Measurements from ENCODE around the gene FBLN2.

Gene FBLN2

GRCh38 chr3:13665582-13666226 lies 116.8 kb downstream of the FBLN2 start:
- H3K4me1 Mint-ChIP-seq: no peaks in the 10 kb centered on the region
- DNase-seq (no peak), ATAC-seq (no peak)
- no peak overlapping the region for H3K27ac Mint-ChIP-seq
- H3K36me3 Mint-ChIP-seq (ENCODE audit: low read depth): no peaks in the 10 kb centered on the region
- no peaks in the 10 kb centered on the region for H3K9me3 Mint-ChIP-seq
- no peak overlapping the region for H3K4me3 Mint-ChIP-seq
- peaks cover 2% of the 10 kb centered on the region for H3K27me3 Mint-ChIP-seq

- H3K9me3 Mint-ChIP-seq: no peaks in the 10 kb centered on the region
- H3K4me1 Mint-ChIP-seq: no peaks in the 10 kb centered on the region
- no peaks in the 10 kb centered on the region for H3K36me3 Mint-ChIP-seq (ENCODE audit: low read depth)
- no peak for DNase-seq
- no peak for ATAC-seq
- H3K4me3 Mint-ChIP-seq: no peak overlapping the region
- H3K27ac Mint-ChIP-seq: no peak overlapping the region
- peaks cover 2% of the 10 kb centered on the region for H3K27me3 Mint-ChIP-seq
Measured at GRCh38 chr3:13666227-13666619, 117.3 kb downstream of the FBLN2 start.

- ATAC-seq: no peak
- DNase-seq: no peak
- Mint-ChIP-seq H3K27me3 (peaks cover 2% of the 10 kb centered on the region), H3K9me3 (no peaks in the 10 kb centered on the region), H3K36me3 (ENCODE audit: low read depth) (no peaks in the 10 kb centered on the region), H3K4me3 (no peak overlapping the region), H3K27ac (no peak overlapping the region), H3K4me1 (no peaks in the 10 kb centered on the region)
Measured at GRCh38 chr3:13666781-13667709, 118.1 kb downstream of the FBLN2 start.

GRCh38 chr3:13668136-13668535 lies 119.2 kb downstream of the FBLN2 start:
- H3K4me3 Mint-ChIP-seq: no peak overlapping the region
- no peaks in the 10 kb centered on the region for H3K4me1 Mint-ChIP-seq
- ATAC-seq (no peak), DNase-seq (no peak)
- no peaks in the 10 kb centered on the region for H3K9me3 Mint-ChIP-seq
- no peak overlapping the region for H3K27ac Mint-ChIP-seq
- no peaks in the 10 kb centered on the region for H3K36me3 Mint-ChIP-seq (ENCODE audit: low read depth)
- peaks cover 4% of the 10 kb centered on the region for H3K27me3 Mint-ChIP-seq

- no peaks in the 10 kb centered on the region for H3K9me3 Mint-ChIP-seq
- no peaks in the 10 kb centered on the region for H3K4me1 Mint-ChIP-seq
- H3K27ac Mint-ChIP-seq: no peak overlapping the region
- peaks cover 8% of the 10 kb centered on the region for H3K27me3 Mint-ChIP-seq
- DNase-seq (no peak), ATAC-seq (no peak)
- no peaks in the 10 kb centered on the region for H3K36me3 Mint-ChIP-seq (ENCODE audit: low read depth)
- H3K4me3 Mint-ChIP-seq: no peak overlapping the region
Measured at GRCh38 chr3:13669457-13669856, 120.5 kb downstream of the FBLN2 start.

GRCh38 chr3:13670292-13670691 lies 121.4 kb downstream of the FBLN2 start:
- Mint-ChIP-seq H3K9me3 (no peaks in the 10 kb centered on the region), H3K4me1 (no peaks in the 10 kb centered on the region), H3K27ac (no peak overlapping the region), H3K4me3 (no peak overlapping the region), H3K36me3 (ENCODE audit: low read depth) (no peaks in the 10 kb centered on the region), H3K27me3 (peaks cover 8% of the 10 kb centered on the region)
- DNase-seq (no peak), ATAC-seq (no peak)

DNA sequence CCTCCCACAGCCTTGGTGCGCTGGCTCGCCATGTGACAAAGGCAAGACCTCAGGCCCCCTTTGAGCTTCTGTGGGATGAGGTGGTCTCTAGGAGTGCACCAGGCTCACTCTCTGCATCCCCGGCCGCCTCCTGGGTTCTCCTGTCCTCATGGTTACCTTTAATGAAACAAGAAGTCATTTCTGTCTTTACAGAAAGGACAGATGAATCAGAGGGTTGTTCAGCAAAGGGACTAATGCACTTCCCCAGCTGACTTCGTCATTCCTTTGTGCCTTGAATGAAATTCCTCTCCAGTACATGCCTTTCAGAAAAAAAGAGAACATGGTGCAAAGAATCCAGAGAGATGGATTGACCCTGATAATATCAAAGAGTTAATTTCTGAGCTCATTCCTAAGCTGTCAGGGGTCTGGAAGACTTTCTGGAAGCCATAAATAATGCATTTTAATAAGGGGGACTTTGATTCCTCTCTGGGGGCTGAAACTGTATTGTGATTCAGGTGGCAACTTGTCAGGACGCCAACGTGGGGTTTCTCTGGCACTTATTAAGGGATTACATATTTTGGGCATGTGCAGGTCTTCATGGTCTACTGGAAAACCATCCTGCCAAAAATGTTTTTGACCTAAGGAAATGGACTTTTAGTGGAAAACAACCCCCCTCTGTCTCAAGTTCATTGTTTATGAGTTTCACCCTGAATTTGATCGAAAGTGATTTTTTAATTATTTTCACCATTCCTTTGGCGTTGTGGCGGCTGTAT lies 122.7 kb downstream of the FBLN2 start:
- Mint-ChIP-seq H3K4me1 (no peaks in the 10 kb centered on the region), H3K9me3 (no peaks in the 10 kb centered on the region), H3K27ac (no peak overlapping the region), H3K36me3 (ENCODE audit: low read depth) (no peaks in the 10 kb centered on the region), H3K4me3 (no peak overlapping the region), H3K27me3 (peaks cover 12% of the 10 kb centered on the region)
- ATAC-seq: no peak
- no peak for DNase-seq

GRCh38 chr3:13673207-13673606 lies 124.3 kb downstream of the FBLN2 start:
- no peaks in the 10 kb centered on the region for H3K9me3 Mint-ChIP-seq
- H3K36me3 Mint-ChIP-seq (ENCODE audit: low read depth): no peaks in the 10 kb centered on the region
- H3K27me3 Mint-ChIP-seq: peaks cover 12% of the 10 kb centered on the region
- ATAC-seq (no peak), DNase-seq (no peak)
- H3K4me1 Mint-ChIP-seq: no peaks in the 10 kb centered on the region
- H3K4me3 Mint-ChIP-seq: no peak overlapping the region
- no peak overlapping the region for H3K27ac Mint-ChIP-seq

DNA sequence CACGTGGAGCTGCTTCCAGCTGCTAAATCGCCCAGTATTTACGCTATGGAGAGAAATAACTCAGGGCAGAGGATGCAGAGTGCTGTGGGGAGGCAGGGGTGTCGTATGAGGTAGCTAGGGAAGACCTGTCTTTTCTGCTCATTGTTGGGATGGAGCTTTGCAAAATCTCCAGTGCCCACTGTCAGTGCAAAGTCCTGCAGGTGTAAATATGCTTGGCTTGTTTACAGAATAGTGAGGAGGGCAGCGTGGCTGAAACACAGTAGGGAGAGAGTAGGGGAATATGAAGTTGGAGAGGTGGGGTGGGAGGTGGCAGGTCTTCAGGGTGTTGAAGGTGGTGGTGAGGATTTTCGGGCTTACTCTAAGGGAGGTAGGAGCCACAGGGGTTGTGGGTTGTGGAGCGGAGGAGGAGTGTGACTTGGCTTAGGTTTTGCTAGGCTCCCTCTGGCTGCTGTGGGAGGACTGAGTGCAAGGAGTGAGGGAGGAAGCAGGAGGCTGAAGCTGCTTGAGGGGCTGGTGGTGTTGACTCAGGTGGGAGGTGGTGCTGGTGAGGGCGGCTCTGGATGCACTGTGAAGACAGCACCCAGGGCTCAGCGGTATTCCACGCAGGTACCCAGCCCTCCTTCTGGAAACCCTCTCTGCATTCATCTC lies 125.7 kb downstream of the FBLN2 start:
- no peak overlapping the region for H3K27ac Mint-ChIP-seq
- peaks cover 9% of the 10 kb centered on the region for H3K27me3 Mint-ChIP-seq
- ATAC-seq (no peak), DNase-seq (no peak)
- no peaks in the 10 kb centered on the region for H3K4me1 Mint-ChIP-seq
- H3K9me3 Mint-ChIP-seq: no peaks in the 10 kb centered on the region
- no peak overlapping the region for H3K4me3 Mint-ChIP-seq
- no peaks in the 10 kb centered on the region for H3K36me3 Mint-ChIP-seq (ENCODE audit: low read depth)

DNA sequence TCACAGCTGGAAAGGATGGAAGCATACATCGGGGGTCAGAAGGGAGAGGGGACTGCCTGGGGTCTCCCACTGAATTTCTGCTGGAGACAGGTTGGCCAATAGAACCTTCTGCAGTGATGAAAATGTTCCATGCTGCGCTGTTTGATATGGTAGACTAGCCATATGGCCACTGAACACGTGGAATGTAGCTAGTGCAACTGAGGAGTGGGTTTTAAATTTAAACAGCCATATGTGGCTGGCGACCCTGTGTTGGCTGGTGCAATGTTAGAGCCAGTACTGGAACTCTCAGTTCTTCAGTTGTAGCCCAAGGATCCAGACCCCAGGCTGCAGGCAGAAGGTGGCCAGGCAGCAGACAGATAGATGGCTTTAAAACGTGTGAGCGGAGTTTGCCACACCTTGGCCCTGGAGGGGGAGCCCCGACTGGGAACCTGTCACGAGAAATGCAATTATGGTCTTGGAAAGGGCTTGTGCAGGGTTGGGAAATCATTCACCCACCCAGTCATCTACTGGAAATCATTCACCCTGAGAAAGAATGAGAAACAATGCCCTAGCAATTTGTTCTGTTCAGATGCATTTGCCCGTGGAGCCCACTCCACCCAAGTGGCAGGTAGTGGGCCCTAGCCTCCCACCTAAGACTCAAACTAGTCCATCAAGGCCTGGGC lies 127.6 kb downstream of the FBLN2 start:
- H3K27ac Mint-ChIP-seq: no peak overlapping the region
- no peaks in the 10 kb centered on the region for H3K4me1 Mint-ChIP-seq
- peaks cover 11% of the 10 kb centered on the region for H3K27me3 Mint-ChIP-seq
- H3K4me3 Mint-ChIP-seq: no peak overlapping the region
- no peaks in the 10 kb centered on the region for H3K9me3 Mint-ChIP-seq
- no peaks in the 10 kb centered on the region for H3K36me3 Mint-ChIP-seq (ENCODE audit: low read depth)
- no peak for ATAC-seq
- no peak for DNase-seq

- DNase-seq: no peak
- H3K4me1 Mint-ChIP-seq: no peaks in the 10 kb centered on the region
- H3K36me3 Mint-ChIP-seq (ENCODE audit: low read depth): no peaks in the 10 kb centered on the region
- no peak overlapping the region for H3K27ac Mint-ChIP-seq
- peaks cover 11% of the 10 kb centered on the region for H3K27me3 Mint-ChIP-seq
- H3K4me3 Mint-ChIP-seq: no peak overlapping the region
- no peaks in the 10 kb centered on the region for H3K9me3 Mint-ChIP-seq
- no peak for ATAC-seq
Measured at GRCh38 chr3:13677272-13677671, 128.3 kb downstream of the FBLN2 start.

DNA sequence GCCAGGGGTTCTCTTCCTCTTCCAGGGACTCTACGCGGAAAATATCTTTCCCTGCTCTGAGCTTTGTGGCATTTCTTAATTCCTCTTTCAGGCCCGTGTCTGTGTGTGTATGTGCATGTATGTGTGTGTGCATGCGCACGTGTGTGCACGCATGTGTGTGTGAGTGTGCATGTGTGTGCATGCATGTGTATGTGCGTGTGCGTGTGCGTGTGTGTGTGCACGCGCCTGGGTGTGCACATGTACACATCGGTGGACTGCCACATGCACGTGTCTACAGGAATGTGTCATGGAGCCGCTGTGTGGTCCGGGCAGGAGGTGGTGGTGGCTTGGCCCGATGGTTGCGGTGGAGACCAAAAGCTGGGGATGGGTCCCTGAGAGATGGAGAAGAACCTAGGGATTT lies 133.0 kb downstream of the FBLN2 start:
- Mint-ChIP-seq H3K27me3 (peaks cover 5% of the 10 kb centered on the region), H3K36me3 (ENCODE audit: low read depth) (no peaks in the 10 kb centered on the region), H3K4me3 (no peak overlapping the region), H3K9me3 (no peaks in the 10 kb centered on the region), H3K4me1 (no peaks in the 10 kb centered on the region), H3K27ac (no peak overlapping the region)
- no peak for ATAC-seq
- no peak for DNase-seq

DNA sequence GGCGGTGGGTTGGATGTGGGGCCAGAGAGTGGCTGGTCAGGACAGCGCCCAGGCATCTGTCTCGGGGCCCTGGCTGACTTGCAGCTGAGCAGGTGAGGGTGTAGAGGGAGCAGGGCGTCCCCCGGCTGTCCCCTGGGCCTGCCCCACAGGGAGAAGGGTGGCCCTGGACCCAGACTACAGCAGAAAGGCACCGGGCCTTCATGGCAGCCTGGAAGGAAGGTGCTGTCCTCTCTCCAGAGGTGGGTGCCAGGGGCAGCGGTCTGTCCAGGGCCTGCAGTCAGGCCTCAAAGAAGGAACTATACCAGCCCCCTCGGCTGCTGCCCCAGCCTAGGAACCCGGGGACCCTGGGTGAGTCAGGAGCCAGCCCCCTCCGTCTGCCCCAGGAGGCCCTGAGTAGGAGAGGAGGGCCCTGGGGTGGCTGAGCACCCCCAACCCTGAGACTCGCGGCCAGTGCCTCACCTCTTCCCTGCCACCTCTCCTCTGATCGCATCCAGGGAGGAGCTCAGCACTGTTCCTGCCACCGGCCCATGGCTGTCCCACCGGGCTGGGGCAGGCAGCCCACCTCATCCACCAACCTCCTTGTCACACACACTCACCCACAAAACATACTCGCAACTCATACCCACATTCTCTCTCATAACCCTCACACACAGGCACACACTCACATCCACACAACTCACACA lies 133.5 kb downstream of the FBLN2 start:
- no peak for ATAC-seq
- Mint-ChIP-seq H3K36me3 (ENCODE audit: low read depth) (no peaks in the 10 kb centered on the region), H3K4me3 (no peak overlapping the region), H3K27me3 (peaks cover 5% of the 10 kb centered on the region), H3K9me3 (no peaks in the 10 kb centered on the region), H3K27ac (no peak overlapping the region), H3K4me1 (no peaks in the 10 kb centered on the region)
- DNase-seq: no peak

DNA sequence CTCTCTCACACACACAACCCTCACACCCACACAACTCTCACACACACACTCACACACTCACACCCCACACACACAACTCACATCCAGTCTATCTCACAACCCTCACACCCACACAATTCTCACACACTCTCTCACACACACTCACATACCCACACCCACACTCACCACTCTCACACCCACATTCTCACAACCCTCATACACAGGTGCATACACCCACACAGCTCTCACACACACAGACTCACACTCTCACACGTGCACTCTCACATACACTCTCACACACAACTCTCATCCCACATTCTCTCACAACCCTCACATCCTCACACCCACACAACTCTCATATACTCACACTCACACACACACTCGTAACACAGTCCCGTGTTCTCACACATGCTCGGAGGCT lies 134.4 kb downstream of the FBLN2 start:
- Mint-ChIP-seq H3K27ac (no peak overlapping the region), H3K9me3 (no peaks in the 10 kb centered on the region), H3K27me3 (peaks cover 5% of the 10 kb centered on the region)

More for the DNA sequence above, 134.4 kb downstream of the FBLN2 start:
- ATAC-seq (no peak), DNase-seq (no peak)
- no peaks in the 10 kb centered on the region for H3K36me3 Mint-ChIP-seq (ENCODE audit: low read depth)
- H3K4me1 Mint-ChIP-seq: no peaks in the 10 kb centered on the region
- no peak overlapping the region for H3K4me3 Mint-ChIP-seq
